CD14-positive monocyte (primary cell): Measurements from ENCODE around the gene SERPINA4. TPM values are rescaled to one million over a fixed set of nuclear protein-coding genes. Genes with fewer than 3 reads are reported as not detected.

Experiments used
- DNase-seq, 3 donors: peaks; one replicate each; pipeline ENCODE4 v3.0.0-alpha.2; 2011 to 2022
- H2AFZ ChIP-seq: 2 replicates; pipeline ENCODE4 v1.6.0; 2012; ENCODE audit warnings: mild to moderate bottlenecking, low read depth, low read length, inconsistent platforms; ENCODE audit not compliant: insufficient read depth, poor library complexity, severe bottlenecking
- H3K27ac ChIP-seq, 2 donors: 1 replicate in 1 of 2; 2 replicates in 1 of 2; pipeline ENCODE4 v1.5.1; 2012 to 2013; ENCODE audit warnings: low read length in 2 of 2, control low read depth in 1 of 2, inconsistent platforms in 1 of 2, low read depth in 1 of 2, mild to moderate bottlenecking in 1 of 2
- H3K27me3 ChIP-seq, 2 donors: one replicate each; pipeline versions ENCODE4 v1.6.0 to v1.6.1; 2011 to 2013; ENCODE audit warnings: low read length in 2 of 2; ENCODE audit not compliant: control insufficient read depth in 2 of 2, insufficient read depth in 2 of 2
- H3K36me3 ChIP-seq, 2 donors: replicated peaks in 1 of 2; 1 replicate in 1 of 2; 2 replicates in 1 of 2; pipeline versions ENCODE4 v1.5.1 to v1.6.1; 2012 to 2013; ENCODE audit warnings: low read length in 2 of 2, control low read depth in 1 of 2, inconsistent platforms in 1 of 2, mild to moderate bottlenecking in 1 of 2; ENCODE audit not compliant: insufficient read depth in 2 of 2, control insufficient read depth in 1 of 2
- H3K4me1 ChIP-seq, 2 donors: 1 replicate in 1 of 2; 2 replicates in 1 of 2; pipeline versions ENCODE4 v1.5.1 to v1.6.1; 2012 to 2013; ENCODE audit warnings: low read length in 2 of 2, control low read depth in 1 of 2, inconsistent platforms in 1 of 2, mild to moderate bottlenecking in 1 of 2, moderate library complexity in 1 of 2; ENCODE audit not compliant: insufficient read depth in 2 of 2, control insufficient read depth in 1 of 2
- H3K4me2 ChIP-seq: replicated peaks from 2 replicates; pipeline ENCODE3; 2012; ENCODE audit warnings: low read length, moderate library complexity, mild to moderate bottlenecking; ENCODE audit not compliant: poor library complexity, severe bottlenecking; ENCODE audit errors: extremely low read depth
- H3K4me3 ChIP-seq, 3 experiments: fragments of 200-600 bp in 1 of 3; sonication (generic) in 1 of 3; replicated peaks in 1 of 3; 1 replicate in 2 of 3; 2 replicates in 1 of 3; pipeline ENCODE4 v1.5.1; 2011 to 2013; ENCODE audit warnings: low read length in 3 of 3, mild to moderate bottlenecking in 3 of 3, control low read depth in 2 of 3, low read depth in 2 of 3, inconsistent platforms in 1 of 3, moderate library complexity in 1 of 3
- H3K79me2 ChIP-seq: 2 replicates; pipeline ENCODE4 v1.6.0; 2012; ENCODE audit warnings: mild to moderate bottlenecking, control low read depth, inconsistent platforms, low read length, moderate library complexity; ENCODE audit not compliant: insufficient read depth
- H3K9ac ChIP-seq: 2 replicates; pipeline ENCODE4 v1.6.0; 2017; ENCODE audit warnings: low read length, mild to moderate bottlenecking; ENCODE audit not compliant: insufficient read depth, poor library complexity, severe bottlenecking
- H3K9me3 ChIP-seq, 2 donors: replicated peaks in 1 of 2; 1 replicate in 1 of 2; 2 replicates in 1 of 2; pipeline versions ENCODE4 v1.5.1 to v1.6.1; 2012 to 2013; ENCODE audit warnings: low read length in 2 of 2, control low read depth in 1 of 2; ENCODE audit not compliant: control insufficient read depth in 1 of 2, insufficient read depth in 1 of 2
- H4K20me1 ChIP-seq: 2 replicates; pipeline ENCODE4 v1.6.0; 2012; ENCODE audit warnings: mild to moderate bottlenecking, low read length, control low read depth, moderate library complexity; ENCODE audit not compliant: insufficient read depth
- H3K27ac Mint-ChIP-seq, 7 donors: one replicate each; pipeline ENCODE4 v1.8.0; 2020; ENCODE audit warnings: mild to moderate bottlenecking in 7 of 7, mixed read lengths in 7 of 7, moderate library complexity in 6 of 7, inconsistent platforms in 2 of 7
- H3K27me3 Mint-ChIP-seq, 3 donors: one replicate each; pipeline ENCODE4 v1.8.0; 2021 to 2022; ENCODE audit warnings: low read depth in 3 of 3, mild to moderate bottlenecking in 3 of 3, mixed read lengths in 3 of 3, moderate library complexity in 3 of 3, inconsistent platforms in 1 of 3
- H3K36me3 Mint-ChIP-seq, 2 donors: one replicate each; pipeline ENCODE4 v1.8.0; 2020; ENCODE audit warnings: mixed read lengths in 2 of 2, inconsistent platforms in 1 of 2, mild to moderate bottlenecking in 1 of 2
- H3K4me1 Mint-ChIP-seq: one replicate; pipeline ENCODE4 v1.8.0; 2020; ENCODE audit warnings: mild to moderate bottlenecking, mixed read lengths
- H3K4me3 Mint-ChIP-seq, 2 donors: one replicate each; pipeline ENCODE4 v1.8.0; 2020; ENCODE audit warnings: mild to moderate bottlenecking in 2 of 2, mixed read lengths in 2 of 2, moderate library complexity in 1 of 2
- H3K9me3 Mint-ChIP-seq, 7 donors: one replicate each; pipeline ENCODE4 v1.8.0; 2020 to 2022; ENCODE audit warnings: mixed read lengths in 7 of 7, mild to moderate bottlenecking in 6 of 7, moderate library complexity in 6 of 7, inconsistent platforms in 2 of 7
- CTCF ChIP-seq: fragments of 200-600 bp; IDR thresholded peaks from one replicate; pipeline ENCODE4 v1.8.0; 2022; ENCODE audit warnings: antibody characterized with exemption, mild to moderate bottlenecking
- WGBS: methylation state at CpG from one replicate; pipeline ENCODE4 v1.1.5; 2013; ENCODE audit warnings: missing lambda C conversion rate; ENCODE audit not compliant: insufficient coverage; 5-methylcytosine and 5-hydroxymethylcytosine counted together
- intact Hi-C, 2 donors: fragments of 100-400 bp; cut with micrococcal nuclease; formaldehyde crosslinking; loops; one replicate each; pipeline versions ENCODE4 v1.15.0 to v1.15.1; 2023
- polyA plus RNA-seq, 3 donors: library from polyadenylated mRNA; depleted of rRNA in 1 of 3; unstranded in 2 of 3; stranded (reverse) in 1 of 3; fragments of 300-500 nt in 2 of 3; fragments of >200 nt in 1 of 3; fragmentation: Illumina TruSeq in 2 of 3; gene quantifications; 1 replicate in 2 of 3; 2 replicates in 1 of 3; pipeline ENCODE4 v1.2.3, GENCODE V29; 2012 to 2021

SERPINA4 gene
- polyA plus RNA-seq, 3 donors: not detected

GRCh38 chr14:94571950-94572349 lies 10.7 kb downstream of the SERPINA4 start:
- no peaks in the 10 kb centered on the region for H3K36me3 Mint-ChIP-seq
- TF ChIP-seq CTCF: no peak
- Histone ChIP-seq H3K9me3 (no peaks in the 10 kb centered on the region), H2AFZ (no peak overlapping the region), H3K79me2 (no peaks in the 10 kb centered on the region), H3K27ac (no peak overlapping the region), H3K4me3 (no peak overlapping the region), H3K4me2 (no peak overlapping the region), H3K9ac (no peak overlapping the region), H3K27me3 (no peaks in the 10 kb centered on the region), H3K36me3 (no peaks in the 10 kb centered on the region), H4K20me1 (no peaks in the 10 kb centered on the region), H3K4me1 (no peaks in the 10 kb centered on the region)
- H3K4me1 Mint-ChIP-seq: no peaks in the 10 kb centered on the region
- intact Hi-C loops: no loop called here
- WGBS: 81% methylated on average over 2 of the region's 6 CpGs
- no peak overlapping the region for H3K27ac Mint-ChIP-seq
- no peak overlapping the region for H3K4me3 Mint-ChIP-seq
- H3K9me3 Mint-ChIP-seq: peaks cover 0 to 11% (median 1%) of the 10 kb centered on the region in 7 donors
- DNase-seq: no peak
- H3K27me3 Mint-ChIP-seq: peaks cover 0 to 5% (median 0%) of the 10 kb centered on the region in 3 donors

- Mint-ChIP-seq H3K4me3 (no peak overlapping the region), H3K27ac (no peak overlapping the region), H3K36me3 (no peaks in the 10 kb centered on the region), H3K27me3 (peaks cover 0 to 4% (median 0%) of the 10 kb centered on the region in 3 donors), H3K4me1 (no peaks in the 10 kb centered on the region), H3K9me3 (peaks cover 0 to 10% (median 0%) of the 10 kb centered on the region in 7 donors)
- no peaks in the 10 kb centered on the region for H3K27me3 ChIP-seq
- WGBS: 90% methylated on average over 5 of the region's 7 CpGs
- no peak for TF ChIP-seq CTCF
- no peaks in the 10 kb centered on the region for H3K9me3 ChIP-seq
- H3K27ac ChIP-seq: no peak overlapping the region
- no peaks in the 10 kb centered on the region for H3K79me2 ChIP-seq
- no peak overlapping the region for H3K4me2 ChIP-seq
- no peak overlapping the region for H3K4me3 ChIP-seq
- no peaks in the 10 kb centered on the region for H3K4me1 ChIP-seq
- DNase-seq: no peak
- no peaks in the 10 kb centered on the region for H4K20me1 ChIP-seq
- H3K36me3 ChIP-seq: no peaks in the 10 kb centered on the region
- H3K9ac ChIP-seq: no peak overlapping the region
- no peak overlapping the region for H2AFZ ChIP-seq
- intact Hi-C loops: no loop called here
These were observed 11.5 kb downstream of the SERPINA4 start for GRCh38 chr14:94572637-94573303.
